HEK293 (cell line): ENCODE data around the gene CENPO.

Experiments
- KLF9 ChIP-seq: fragments of 450-650 bp; formaldehyde crosslinking; IDR thresholded peaks from 2 replicates; pipeline ENCODE4 v1.5.1; 2016; ENCODE audit warnings: missing biosample characterization, missing genetic modification characterization, low read depth
- OVOL3 ChIP-seq: fragments of 450-650 bp; formaldehyde crosslinking; IDR thresholded peaks from 2 replicates; pipeline ENCODE4 v1.5.1; 2016; ENCODE audit warnings: missing biosample characterization, missing genetic modification characterization
- REST ChIP-seq: fragments of 450-650 bp; formaldehyde crosslinking; IDR thresholded peaks from 2 replicates; pipeline ENCODE4 v1.5.1; 2016; ENCODE audit warnings: missing biosample characterization, missing genetic modification characterization
- SETDB1 ChIP-seq: IDR thresholded peaks from one replicate; pipeline ENCODE4 v1.6.1; 2017; ENCODE audit warnings: mild to moderate bottlenecking, low read length, moderate library complexity, mixed read lengths; ENCODE audit not compliant: insufficient read length
- ZFP3 ChIP-seq: fragments of 450-650 bp; formaldehyde crosslinking; IDR thresholded peaks from 2 replicates; pipeline ENCODE4 v1.5.1; 2016; ENCODE audit warnings: low read depth, missing biosample characterization, missing genetic modification characterization
- ZNF660 ChIP-seq: fragments of 450-650 bp; IDR thresholded peaks from 2 replicates; pipeline ENCODE4 v1.5.1; 2018; ENCODE audit warnings: missing biosample characterization, mild to moderate bottlenecking, missing genetic modification characterization
- TF ChIP-seq, protein P1 (sequence below): fragments of 450-650 bp; formaldehyde crosslinking; IDR thresholded peaks from 2 replicates; pipeline ENCODE4 v1.5.1; 2016; ENCODE audit warnings: missing biosample characterization, missing genetic modification characterization
- TF ChIP-seq, protein P2 (sequence below): fragments of 450-650 bp; formaldehyde crosslinking; IDR thresholded peaks from 2 replicates; pipeline ENCODE4 v1.5.1; 2016; ENCODE audit warnings: missing biosample characterization, missing genetic modification characterization

GRCh38 chr2:24853996-24854395 lies 60.8 kb downstream of the CENPO start:
- TF ChIP-seq ZFP3 (no peak), SETDB1 (no peak), KLF9 (tag by site-specific recombination) (no peak), REST (tag by site-specific recombination) (no peak), OVOL3 (tag by site-specific recombination) (no peak), ZNF660 (tag by site-specific recombination) (no peak)
- TF ChIP-seq, protein P1, sequence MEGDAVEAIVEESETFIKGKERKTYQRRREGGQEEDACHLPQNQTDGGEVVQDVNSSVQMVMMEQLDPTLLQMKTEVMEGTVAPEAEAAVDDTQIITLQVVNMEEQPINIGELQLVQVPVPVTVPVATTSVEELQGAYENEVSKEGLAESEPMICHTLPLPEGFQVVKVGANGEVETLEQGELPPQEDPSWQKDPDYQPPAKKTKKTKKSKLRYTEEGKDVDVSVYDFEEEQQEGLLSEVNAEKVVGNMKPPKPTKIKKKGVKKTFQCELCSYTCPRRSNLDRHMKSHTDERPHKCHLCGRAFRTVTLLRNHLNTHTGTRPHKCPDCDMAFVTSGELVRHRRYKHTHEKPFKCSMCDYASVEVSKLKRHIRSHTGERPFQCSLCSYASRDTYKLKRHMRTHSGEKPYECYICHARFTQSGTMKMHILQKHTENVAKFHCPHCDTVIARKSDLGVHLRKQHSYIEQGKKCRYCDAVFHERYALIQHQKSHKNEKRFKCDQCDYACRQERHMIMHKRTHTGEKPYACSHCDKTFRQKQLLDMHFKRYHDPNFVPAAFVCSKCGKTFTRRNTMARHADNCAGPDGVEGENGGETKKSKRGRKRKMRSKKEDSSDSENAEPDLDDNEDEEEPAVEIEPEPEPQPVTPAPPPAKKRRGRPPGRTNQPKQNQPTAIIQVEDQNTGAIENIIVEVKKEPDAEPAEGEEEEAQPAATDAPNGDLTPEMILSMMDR, result no peak
- TF ChIP-seq, protein P2, sequence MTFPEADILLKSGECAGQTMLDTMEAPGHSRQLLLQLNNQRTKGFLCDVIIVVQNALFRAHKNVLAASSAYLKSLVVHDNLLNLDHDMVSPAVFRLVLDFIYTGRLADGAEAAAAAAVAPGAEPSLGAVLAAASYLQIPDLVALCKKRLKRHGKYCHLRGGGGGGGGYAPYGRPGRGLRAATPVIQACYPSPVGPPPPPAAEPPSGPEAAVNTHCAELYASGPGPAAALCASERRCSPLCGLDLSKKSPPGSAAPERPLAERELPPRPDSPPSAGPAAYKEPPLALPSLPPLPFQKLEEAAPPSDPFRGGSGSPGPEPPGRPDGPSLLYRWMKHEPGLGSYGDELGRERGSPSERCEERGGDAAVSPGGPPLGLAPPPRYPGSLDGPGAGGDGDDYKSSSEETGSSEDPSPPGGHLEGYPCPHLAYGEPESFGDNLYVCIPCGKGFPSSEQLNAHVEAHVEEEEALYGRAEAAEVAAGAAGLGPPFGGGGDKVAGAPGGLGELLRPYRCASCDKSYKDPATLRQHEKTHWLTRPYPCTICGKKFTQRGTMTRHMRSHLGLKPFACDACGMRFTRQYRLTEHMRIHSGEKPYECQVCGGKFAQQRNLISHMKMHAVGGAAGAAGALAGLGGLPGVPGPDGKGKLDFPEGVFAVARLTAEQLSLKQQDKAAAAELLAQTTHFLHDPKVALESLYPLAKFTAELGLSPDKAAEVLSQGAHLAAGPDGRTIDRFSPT, result no peak
